ENCODE data around the gene SYTL3. TPM values are rescaled to one million over a fixed set of nuclear protein-coding genes. Genes with fewer than 3 reads are reported as not detected.

SYTL3 gene
- total RNA-seq, 1 donor from 2014 or later, result 10.8 TPM

DNA sequence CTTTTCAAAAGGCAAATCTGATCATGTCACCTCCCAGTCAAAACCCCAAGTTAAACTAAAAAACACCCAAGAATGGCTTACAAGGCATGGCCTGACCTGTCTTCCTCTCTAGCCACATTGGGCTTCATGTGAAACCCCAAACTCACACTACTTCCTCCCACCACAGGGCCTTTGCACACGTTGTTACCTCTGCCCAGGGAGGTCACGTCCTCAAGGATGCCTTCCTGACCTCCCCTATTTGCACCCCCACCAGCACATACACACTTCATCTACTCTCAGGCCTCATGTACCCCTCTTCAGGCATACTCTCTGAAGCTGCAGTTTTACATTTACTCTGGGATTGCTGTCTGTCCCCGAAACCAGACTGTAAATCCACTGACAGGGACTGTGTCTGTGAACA is 163.2 kb downstream of the SYTL3 start:
- intact Hi-C loops (cut with DNase I), result no loop called here
- ATAC-seq (no peak), DNase-seq (ENCODE audit: missing footprints) (no peak)

Small RNA genes lying within 50 kb of the gene (microRNA-seq; reads per million reads assigned to microRNA genes)
- gene MIR3918 (not detected), gene MIR7161 (not detected)

Other genes starting within 250 kb of the SYTL3 start
- gene TMEM181, start 90.0 kb upstream of the SYTL3 start, total RNA-seq, result 10.1 TPM
- 145 TPM for gene DYNLT1, start 5.3 kb upstream of the SYTL3 start, total RNA-seq
- gene EZR, start 169.3 kb downstream of the SYTL3 start, total RNA-seq, result 203 TPM

Data from Right ventricle myocardium inferior (tissue), 1 donor.